Measurements from ENCODE around the gene SESTD1.
"Not testable (repeated sequence)": the region's sequence is repeated elsewhere in the genome, so short reads cannot be mapped to it uniquely, and the experiment has no call there.

The SESTD1 gene

GRCh38 chr2:179068991-179069643, 195.5 kb downstream of the SESTD1 start:
- H3K9me3 ChIP-seq (ENCODE audit: control insufficient read depth, insufficient read depth, low read depth, low read length), result peaks cover 21% of the 10 kb centered on the region
- H3K27ac ChIP-seq (ENCODE audit: low read depth, low read length), result no peak overlapping the region
- no peaks in the 10 kb centered on the region for H3K36me3 ChIP-seq (ENCODE audit: control insufficient read depth, insufficient read depth, low read length)
- no peaks in the 10 kb centered on the region for H3K4me1 ChIP-seq (ENCODE audit: control insufficient read depth, insufficient read depth, low read length)
- no peaks in the 10 kb centered on the region for H3K27me3 ChIP-seq (ENCODE audit: control insufficient read depth, insufficient read depth, low read length)
- no peak overlapping the region for H3K9ac ChIP-seq (ENCODE audit: low read length)
- no peak overlapping the region for H3K4me3 ChIP-seq (ENCODE audit: low read depth, low read length)

DNA sequence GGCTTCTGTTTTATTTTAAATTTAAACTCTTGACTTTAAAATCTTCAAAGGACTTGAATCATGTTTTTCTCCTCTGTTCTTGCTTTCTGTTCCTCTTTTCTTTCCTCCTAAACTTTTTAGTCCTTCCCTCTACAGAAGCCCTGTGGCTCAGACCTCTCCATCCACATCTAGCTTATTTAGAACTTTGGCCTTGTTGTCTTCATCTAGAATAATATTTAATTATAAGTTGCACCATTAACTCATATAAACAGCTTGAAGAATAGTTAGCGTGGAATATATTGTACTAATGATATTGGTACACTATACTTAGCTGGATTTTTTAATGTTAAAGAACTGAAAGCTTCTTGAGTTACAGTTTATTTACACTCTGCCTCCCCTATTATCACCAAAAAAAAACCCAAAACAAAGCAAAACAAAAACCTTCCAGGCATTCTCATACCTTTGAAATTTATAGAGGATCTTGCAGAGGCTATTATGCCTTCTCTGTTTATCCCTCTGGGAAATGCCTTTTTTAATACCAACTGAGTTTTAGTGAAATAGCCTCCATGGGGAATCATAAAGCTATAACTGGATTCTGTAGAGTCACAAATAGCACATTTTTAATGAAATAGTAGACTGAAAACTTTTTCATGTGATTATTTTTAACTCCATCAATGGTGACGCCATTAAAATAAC, 205.5 kb downstream of the SESTD1 start:
- no peaks in the 10 kb centered on the region for H3K9me3 ChIP-seq (ENCODE audit: control insufficient read depth, insufficient read depth, low read depth, low read length)
- H3K4me1 ChIP-seq (ENCODE audit: control insufficient read depth, insufficient read depth, low read length), result peaks cover 26% of the 10 kb centered on the region
- peak overlapping the region; percentile 14 for H3K9ac ChIP-seq (ENCODE audit: low read length)
- no peak overlapping the region for H3K27ac ChIP-seq (ENCODE audit: low read depth, low read length)
- H3K36me3 ChIP-seq (ENCODE audit: control insufficient read depth, insufficient read depth, low read length), result no peaks in the 10 kb centered on the region
- no peak overlapping the region for H3K4me3 ChIP-seq (ENCODE audit: low read depth, low read length)
- H3K27me3 ChIP-seq (ENCODE audit: control insufficient read depth, insufficient read depth, low read length), result no peaks in the 10 kb centered on the region

DNA sequence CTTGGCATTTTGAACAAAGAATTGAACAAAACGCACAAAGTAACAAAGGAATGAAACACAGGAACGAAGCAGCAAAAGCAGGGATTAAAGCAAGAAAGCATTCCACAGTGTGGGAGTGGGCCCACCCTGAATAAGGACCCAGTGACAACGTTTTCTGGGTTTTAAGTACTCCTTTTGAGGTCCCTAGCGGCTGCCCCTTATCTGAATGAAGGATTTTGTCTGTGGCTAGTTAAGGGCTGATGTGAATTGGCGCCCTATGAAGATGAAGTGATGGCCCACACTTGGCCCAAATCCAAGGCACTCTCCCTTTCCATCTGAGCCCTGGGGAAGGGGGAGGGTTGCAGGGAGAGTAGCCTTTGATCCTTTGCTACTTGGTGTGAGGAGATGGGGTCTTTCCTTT, 206.9 kb downstream of the SESTD1 start:
- Histone ChIP-seq H3K36me3 (ENCODE audit: control insufficient read depth, insufficient read depth, low read length) (no peaks in the 10 kb centered on the region), H3K9ac (ENCODE audit: low read length) (no peak overlapping the region), H3K4me3 (ENCODE audit: low read depth, low read length) (no peak overlapping the region), H3K27ac (ENCODE audit: low read depth, low read length) (peak overlapping the region; percentile 0; the same call in 1 of the 2 replicates), H3K9me3 (ENCODE audit: control insufficient read depth, insufficient read depth, low read depth, low read length) (no peaks in the 10 kb centered on the region), H3K4me1 (ENCODE audit: control insufficient read depth, insufficient read depth, low read length) (peaks cover 26% of the 10 kb centered on the region), H3K27me3 (ENCODE audit: control insufficient read depth, insufficient read depth, low read length) (no peaks in the 10 kb centered on the region)

DNA sequence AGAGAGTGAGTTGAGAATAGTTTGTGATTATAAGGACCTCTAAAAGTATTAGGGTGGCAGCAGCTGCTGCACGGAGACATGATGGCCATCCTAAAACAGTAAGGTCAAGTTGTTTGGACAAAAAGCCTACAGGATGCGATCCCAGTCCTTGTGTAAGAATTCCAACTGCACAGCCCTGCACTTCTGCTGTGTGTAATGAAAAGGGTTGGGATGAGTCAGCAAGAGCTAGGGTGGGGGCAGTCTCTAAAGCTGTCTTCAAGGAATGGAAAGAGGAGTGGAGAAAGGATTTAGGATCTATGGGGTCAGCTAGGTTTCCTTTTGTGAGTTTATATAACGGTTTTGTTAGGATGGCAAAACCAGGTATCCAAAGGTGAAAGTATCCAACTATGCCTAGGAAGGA, 211.1 kb downstream of the SESTD1 start:
- not testable (repeated sequence) for H3K27ac ChIP-seq (ENCODE audit: low read depth, low read length); H3K9ac ChIP-seq (ENCODE audit: low read length); H3K36me3 ChIP-seq (ENCODE audit: control insufficient read depth, insufficient read depth, low read length); H3K9me3 ChIP-seq (ENCODE audit: control insufficient read depth, insufficient read depth, low read depth, low read length); H3K4me3 ChIP-seq (ENCODE audit: low read depth, low read length); H3K27me3 ChIP-seq (ENCODE audit: control insufficient read depth, insufficient read depth, low read length)
- peaks cover 51% of the 10 kb centered on the region for H3K4me1 ChIP-seq (ENCODE audit: control insufficient read depth, insufficient read depth, low read length)
